PC-3 (cell line): ENCODE results near the gene TBC1D16. TPM values are rescaled to one million over a fixed set of nuclear protein-coding genes. Genes with fewer than 3 reads are reported as not detected.

ENCODE experiments used
- ATAC-seq: fragments of 200-7000 bp; cut with Tn5 transposase; 2 replicates; pipeline ENCODE4 v1.9.1; 2020; ENCODE audit warnings: mild to moderate bottlenecking, moderate library complexity
- BruUV-seq: library from RNA; stranded (reverse); fragments of 400-500 nt; replicated peaks from 2 replicates; lab custom pipeline; 2021; lab: Mats Ljungman, UMichigan
- CTCF ChIA-PET: fragments of 300-600 bp; sonication (Branson Sonifier 250); formaldehyde crosslinking; loops from one replicate; lab custom pipeline; 2022; ENCODE audit warnings: antibody characterized with exemption; lab: Charles Lee
- POLR2A ChIA-PET: fragments of 300-600 bp; sonication (Branson Sonifier 250); formaldehyde crosslinking; loops from one replicate; lab custom pipeline; 2022; ENCODE audit warnings: antibody characterized with exemption; ENCODE audit not compliant: unreplicated experiment; lab: Charles Lee
- DNase-seq: peaks from one replicate; pipeline ENCODE4 v3.0.0-alpha.2; 2015
- H2AFZ ChIP-seq: fragments of 300-600 bp; sonication (generic); 2 replicates; pipeline ENCODE4 v1.6.0; 2016; ENCODE audit warnings: antibody characterized with exemption, low read length
- H3F3A ChIP-seq: fragments of 300-600 bp; sonication (generic); one replicate; pipeline ENCODE4 v1.6.0; 2017; ENCODE audit warnings: antibody characterized with exemption, low read length, control low read depth, mild to moderate bottlenecking; ENCODE audit not compliant: unreplicated experiment
- H3K27ac ChIP-seq: fragments of 300-600 bp; sonication (generic); 2 replicates; pipeline ENCODE4 v1.5.1; 2016; ENCODE audit warnings: mild to moderate bottlenecking, low read length
- H3K27me3 ChIP-seq: fragments of 300-600 bp; sonication (generic); 2 replicates; pipeline ENCODE4 v1.6.1; 2016; ENCODE audit warnings: low read length, mixed read lengths
- H3K36me3 ChIP-seq: fragments of 300-600 bp; sonication (generic); 2 replicates; pipeline ENCODE4 v1.6.1; 2016; ENCODE audit warnings: low read depth, mixed run types, low read length, mixed read lengths
- H3K4me1 ChIP-seq: fragments of 300-600 bp; sonication (generic); 2 replicates; pipeline ENCODE4 v1.5.1; 2016; ENCODE audit warnings: low read length; ENCODE audit not compliant: insufficient read depth
- H3K4me2 ChIP-seq: fragments of 300-600 bp; sonication (generic); 2 replicates; pipeline ENCODE4 v1.6.0; 2016; ENCODE audit warnings: low read length
- H3K4me3 ChIP-seq: fragments of 300-600 bp; sonication (generic); 2 replicates; pipeline ENCODE4 v1.5.1; 2016; ENCODE audit warnings: mild to moderate bottlenecking, low read length, mixed read lengths
- H3K79me2 ChIP-seq: fragments of 300-600 bp; sonication (generic); 2 replicates; pipeline ENCODE4 v1.6.1; 2017; ENCODE audit warnings: low read length, mixed read lengths
- H3K9ac ChIP-seq: fragments of 300-600 bp; sonication (generic); 2 replicates; pipeline ENCODE4 v1.6.0; 2016; ENCODE audit warnings: mild to moderate bottlenecking, low read length
- H3K9me2 ChIP-seq: fragments of 300-600 bp; sonication (generic); replicated peaks from 2 replicates; pipeline ENCODE4 v1.6.1; 2016; ENCODE audit warnings: mixed run types, low read length, mixed read lengths
- H3K9me3 ChIP-seq: fragments of 300-600 bp; sonication (generic); 2 replicates; pipeline ENCODE4 v1.6.1; 2016; ENCODE audit warnings: low read length, mixed read lengths
- H4K20me1 ChIP-seq: fragments of 300-600 bp; sonication (generic); 2 replicates; pipeline ENCODE4 v1.6.1; 2016; ENCODE audit warnings: low read length, mixed read lengths
- EZH2 ChIP-seq: fragments of 300-600 bp; sonication (generic); IDR thresholded peaks from one replicate; pipeline ENCODE4 v1.6.1; 2017; ENCODE audit warnings: antibody characterized with exemption, mild to moderate bottlenecking, low read length; ENCODE audit not compliant: unreplicated experiment
- EZH2phosphoT487 ChIP-seq: fragments of 300-600 bp; sonication (generic); IDR thresholded peaks from 2 replicates; pipeline ENCODE4 v1.6.1; 2018; ENCODE audit warnings: mild to moderate bottlenecking, antibody characterized with exemption, low read length, borderline replicate concordance
- intact Hi-C: fragments of 100-400 bp; cut with micrococcal nuclease; formaldehyde crosslinking; loops from 2 replicates; pipeline ENCODE4 v1.9.0; 2023
- total RNA-seq: library from RNA; depleted of rRNA; stranded (reverse); fragments of >200 nt; gene quantifications from 2 replicates; pipeline ENCODE4 v1.2.3, GENCODE V29; 2014
- TF ChIP-seq, protein P1 (sequence below): fragments of 300-600 bp; sonication (generic); conservative IDR thresholded peaks from 2 replicates; pipeline ENCODE4 v1.5.1; 2017; ENCODE audit warnings: antibody characterized with exemption, low read depth, mild to moderate bottlenecking, low read length

Gene TBC1D16
- total RNA-seq, 1 experiment from 2014 or later = 23.7 TPM

GRCh38 chr17:79915850-79916430 is 119.7 kb downstream of the TBC1D16 start:
- H3K27ac ChIP-seq = no peak overlapping the region
- H3K9ac ChIP-seq = no peak overlapping the region
- POLR2A ChIA-PET = interaction anchor here (0.5 to 1.5 kb wide), 2 partner anchors 76 to 163 kb away, joined by 4 to 9 read pairs; partner anchors contain the start of gene CBX4
- peaks cover 33% of the 10 kb centered on the region for H3K4me1 ChIP-seq
- no peaks in the 10 kb centered on the region for H4K20me1 ChIP-seq
- TF ChIP-seq, protein P1, sequence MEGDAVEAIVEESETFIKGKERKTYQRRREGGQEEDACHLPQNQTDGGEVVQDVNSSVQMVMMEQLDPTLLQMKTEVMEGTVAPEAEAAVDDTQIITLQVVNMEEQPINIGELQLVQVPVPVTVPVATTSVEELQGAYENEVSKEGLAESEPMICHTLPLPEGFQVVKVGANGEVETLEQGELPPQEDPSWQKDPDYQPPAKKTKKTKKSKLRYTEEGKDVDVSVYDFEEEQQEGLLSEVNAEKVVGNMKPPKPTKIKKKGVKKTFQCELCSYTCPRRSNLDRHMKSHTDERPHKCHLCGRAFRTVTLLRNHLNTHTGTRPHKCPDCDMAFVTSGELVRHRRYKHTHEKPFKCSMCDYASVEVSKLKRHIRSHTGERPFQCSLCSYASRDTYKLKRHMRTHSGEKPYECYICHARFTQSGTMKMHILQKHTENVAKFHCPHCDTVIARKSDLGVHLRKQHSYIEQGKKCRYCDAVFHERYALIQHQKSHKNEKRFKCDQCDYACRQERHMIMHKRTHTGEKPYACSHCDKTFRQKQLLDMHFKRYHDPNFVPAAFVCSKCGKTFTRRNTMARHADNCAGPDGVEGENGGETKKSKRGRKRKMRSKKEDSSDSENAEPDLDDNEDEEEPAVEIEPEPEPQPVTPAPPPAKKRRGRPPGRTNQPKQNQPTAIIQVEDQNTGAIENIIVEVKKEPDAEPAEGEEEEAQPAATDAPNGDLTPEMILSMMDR = peak; percentile 55; the same call in 1 of the 2 replicates
- TF ChIP-seq EZH2phosphoT487 = no peak
- TF ChIP-seq EZH2 = no peak
- no peak overlapping the region for H2AFZ ChIP-seq
- no peaks in the 10 kb centered on the region for H3K36me3 ChIP-seq
- H3K9me3 ChIP-seq = no peaks in the 10 kb centered on the region
- H3K27me3 ChIP-seq = no peaks in the 10 kb centered on the region
- peak overlapping the region; percentile 44 for H3K4me2 ChIP-seq
- no TSS peak for BruUV-seq
- no peak overlapping the region for H3K4me3 ChIP-seq
- no peaks in the 10 kb centered on the region for H3K9me2 ChIP-seq
- CTCF ChIA-PET = interaction anchor here (0.6 to 1.0 kb wide), 2 partner anchors 108 to 170 kb away, joined by 3 to 5 read pairs; no protein-coding TSS in a partner anchor
- peak; percentile 80 for DNase-seq
- peak; percentile 48 for ATAC-seq
- no peaks in the 10 kb centered on the region for H3F3A ChIP-seq
- no peaks in the 10 kb centered on the region for H3K79me2 ChIP-seq
- intact Hi-C loops = loop anchor here (5.0 kb wide), 3 partner anchors 76 to 174 kb away; no protein-coding TSS in a partner anchor

GRCh38 chr17:79914813-79915740 is 120.6 kb downstream of the TBC1D16 start:
- H3K79me2 ChIP-seq = no peaks in the 10 kb centered on the region
- peaks cover 3% of the 10 kb centered on the region; the same call in 1 of the 2 replicates for H3K27me3 ChIP-seq
- peaks cover 33% of the 10 kb centered on the region for H3K4me1 ChIP-seq
- no peak overlapping the region for H3K27ac ChIP-seq
- POLR2A ChIA-PET = interaction anchor here (0.5 to 1.5 kb wide), 2 partner anchors 75 to 162 kb away, joined by 4 to 9 read pairs; partner anchors contain the start of gene CBX4
- H3K4me3 ChIP-seq = no peak overlapping the region
- no TSS peak for BruUV-seq
- 0 out of 2 replicates have a peak overlapping the region, but pooled peaks have one; percentile 44 for H3K4me2 ChIP-seq
- DNase-seq (no peak), ATAC-seq (no peak)
- intact Hi-C loops = loop anchor here (5.0 kb wide), 3 partner anchors 77 to 173 kb away; no protein-coding TSS in a partner anchor
- TF ChIP-seq, protein P1 = no peak
- TF ChIP-seq EZH2phosphoT487 = no peak
- TF ChIP-seq EZH2 = no peak
- H3K9me2 ChIP-seq = no peaks in the 10 kb centered on the region
- H4K20me1 ChIP-seq = no peaks in the 10 kb centered on the region
- no peak overlapping the region for H2AFZ ChIP-seq
- H3F3A ChIP-seq = no peaks in the 10 kb centered on the region
- no peaks in the 10 kb centered on the region for H3K9me3 ChIP-seq
- H3K9ac ChIP-seq = no peak overlapping the region
- CTCF ChIA-PET = interaction anchor here (0.6 kb wide), 1 partner anchor 169 kb away, joined by 5 read pairs; no protein-coding TSS in a partner anchor
- no peaks in the 10 kb centered on the region for H3K36me3 ChIP-seq
